NOMO-1 (cell line): ENCODE measurements around the gene XIRP1.

Experiments
- DNase-seq, 2 experiments: peaks; one replicate each; lab custom pipeline; 2025; ENCODE audit not compliant: unreplicated experiment in 2 of 2; lab: John Stamatoyannopoulos, UW

XIRP1 gene

GRCh38 chr3:39188271-39189149 lies 3.9 kb downstream of the XIRP1 start:
- DNase-seq = no peak

GRCh38 chr3:39187372-39188155 lies 4.8 kb downstream of the XIRP1 start:
- DNase-seq = no peak

- no peak for DNase-seq
Measured at GRCh38 chr3:39186692-39187151, 5.7 kb downstream of the XIRP1 start.

- no peak for DNase-seq
Measured at GRCh38 chr3:39185959-39186691, 6.3 kb downstream of the XIRP1 start.

GRCh38 chr3:39185326-39185958 lies 7.0 kb downstream of the XIRP1 start:
- DNase-seq = no peak

- DNase-seq = no peak
Measured at GRCh38 chr3:39184968-39185285, 7.5 kb downstream of the XIRP1 start.

GRCh38 chr3:39184081-39184967 lies 8.1 kb downstream of the XIRP1 start:
- no peak for DNase-seq

GRCh38 chr3:39183211-39184080 lies 8.9 kb downstream of the XIRP1 start:
- DNase-seq = no peak

GRCh38 chr3:39181408-39182335 lies 10.7 kb downstream of the XIRP1 start:
- no peak for DNase-seq

- peak; percentile 87 to 89 for DNase-seq
Measured at GRCh38 chr3:39180546-39181346, 11.6 kb downstream of the XIRP1 start.

GRCh38 chr3:39180183-39180545 lies 12.2 kb downstream of the XIRP1 start:
- no peak for DNase-seq

- no peak for DNase-seq
Measured at GRCh38 chr3:39178553-39178952, 13.8 kb downstream of the XIRP1 start.

GRCh38 chr3:39177708-39178332 lies 14.6 kb downstream of the XIRP1 start:
- peak; percentile 69 to 78 for DNase-seq

GRCh38 chr3:39176025-39176714 lies 16.2 kb downstream of the XIRP1 start:
- no peak for DNase-seq

GRCh38 chr3:39173318-39174125 lies 18.9 kb downstream of the XIRP1 start:
- DNase-seq = no peak
